Aorta (tissue), 5 donors: ENCODE results near the gene SLC38A8. TPM values are rescaled to one million over a fixed set of nuclear protein-coding genes. Genes with fewer than 3 reads are reported as not detected.

ENCODE experiments used
- ATAC-seq: fragments of 200-7000 bp; cut with Tn5 transposase; one replicate; pipeline ENCODE4 v1.9.1; 2022; ENCODE audit warnings: moderate library complexity; ENCODE audit not compliant: low FRiP score
- DNase-seq, 2 donors: peaks; one replicate each; pipeline ENCODE4 v3.0.0-alpha.2; 2020
- H3K27ac ChIP-seq, 2 donors: one replicate each; pipeline ENCODE4 v1.5.1; 2013; ENCODE audit warnings: low read length in 2 of 2, mild to moderate bottlenecking in 2 of 2, moderate library complexity in 2 of 2, control low read depth in 1 of 2, inconsistent platforms in 1 of 2, low read depth in 1 of 2
- H3K27me3 ChIP-seq, 2 donors: one replicate each; pipeline ENCODE4 v1.6.1; 2013; ENCODE audit warnings: control low read depth in 1 of 2, low read length in 1 of 2, mild to moderate bottlenecking in 1 of 2, moderate library complexity in 1 of 2; ENCODE audit not compliant: insufficient read depth in 2 of 2, control insufficient read depth in 1 of 2
- H3K36me3 ChIP-seq, 2 donors: one replicate each; pipeline ENCODE4 v1.6.1; 2013; ENCODE audit warnings: control low read depth in 1 of 2, low read length in 1 of 2, mild to moderate bottlenecking in 1 of 2; ENCODE audit not compliant: insufficient read depth in 2 of 2, control insufficient read depth in 1 of 2
- H3K4me1 ChIP-seq, 2 donors: one replicate each; pipeline ENCODE4 v1.6.1; 2013; ENCODE audit warnings: low read length in 2 of 2, control low read depth in 1 of 2, mild to moderate bottlenecking in 1 of 2, moderate library complexity in 1 of 2; ENCODE audit not compliant: insufficient read depth in 2 of 2, control insufficient read depth in 1 of 2
- H3K4me3 ChIP-seq, 2 donors: one replicate each; pipeline ENCODE4 v1.5.1; 2013; ENCODE audit warnings: low read length in 2 of 2, control low read depth in 1 of 2, mild to moderate bottlenecking in 1 of 2
- H3K9me3 ChIP-seq: one replicate; pipeline ENCODE4 v1.6.1; 2013; ENCODE audit warnings: mild to moderate bottlenecking, low read length; ENCODE audit not compliant: control insufficient read depth
- WGBS, 2 donors: extraction: QIAGEN DNeasy Blood & Tissue Kit; methylation state at CpG; one replicate each; pipeline ENCODE4 v1.1.7; 2013; 5-methylcytosine and 5-hydroxymethylcytosine counted together
- intact Hi-C, 2 donors: fragments of 100-400 bp; cut with DNase I; formaldehyde crosslinking; loops; one replicate each; pipeline versions ENCODE4 v1.14.2 to v1.15.0; 2022
- polyA plus RNA-seq, 2 donors: library from polyadenylated mRNA; stranded (reverse); fragments of 200-250 nt; gene quantifications; one replicate each; pipeline ENCODE4 v1.2.3, GENCODE V29; 2013
- total RNA-seq, 2 donors: library from RNA; stranded (reverse); fragmentation: NEBNext Ultra II Directional; extraction: Animal tissue kit (Norgen Biotek cat#: 25700); gene quantifications; one replicate each; pipeline ENCODE4 v1.2.1, GENCODE V29; 2021
- donor health status: healthy with polysubstance abuse.
- donor health status: Bipolar disorder and iron deficiency.
- donor health status: DM: no; HTN: no; CAD: no.
- donor health status: DM: no; HTN: no; CAD: no.
- donor health status: DM: yes; HTN: yes; CAD: no.

Gene SLC38A8
- total and polyA plus RNA-seq, 4 donors: not detected

DNA sequence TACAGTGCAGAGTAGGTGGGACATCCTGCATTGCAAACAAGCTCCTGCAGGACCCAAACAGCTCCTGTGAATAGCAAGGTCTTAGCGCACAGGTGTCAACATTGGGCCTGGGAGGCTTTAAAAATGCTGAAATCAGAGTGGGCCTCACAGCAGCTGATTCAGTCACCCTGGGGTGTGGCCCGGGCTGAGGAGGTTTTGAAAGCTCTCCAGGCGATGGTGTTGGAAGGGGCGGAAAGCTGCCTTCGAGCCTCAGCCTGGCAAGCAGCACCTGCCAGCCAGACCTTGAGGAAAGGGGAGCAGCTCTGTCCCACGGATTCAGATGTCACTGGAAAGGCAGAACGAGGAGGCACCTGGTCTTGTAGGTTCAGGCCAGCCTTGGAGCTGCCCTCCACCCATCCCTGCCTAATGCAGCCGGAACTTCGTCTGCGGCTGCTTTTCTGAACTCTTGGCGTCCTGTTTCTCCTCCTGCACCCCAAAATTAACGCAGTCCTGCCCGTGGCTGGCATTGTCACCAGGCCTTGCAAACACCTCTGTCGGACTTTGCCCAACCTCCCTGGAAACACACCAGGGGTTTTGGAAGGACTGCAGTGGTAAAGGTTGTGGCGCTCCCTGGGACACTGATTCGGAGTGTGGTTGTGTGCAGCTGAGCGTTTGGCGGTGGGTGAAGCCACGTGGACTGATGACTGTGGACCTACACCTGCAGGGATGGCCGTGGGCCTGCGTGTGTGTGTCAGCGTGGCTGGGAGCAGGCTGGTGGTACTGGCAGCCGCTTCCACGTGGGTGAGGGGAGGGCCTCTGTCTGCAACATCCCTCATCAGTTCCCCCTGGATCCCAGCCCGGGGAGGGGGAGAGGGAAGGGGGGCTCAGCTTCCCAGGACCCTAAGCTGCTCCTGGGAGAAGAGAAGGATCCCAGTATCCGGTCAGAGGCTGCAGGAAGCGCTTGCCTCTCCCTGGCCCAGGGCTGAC lies 71.1 kb downstream of the SLC38A8 start:
- no peaks in the 10 kb centered on the region for H3K27me3 ChIP-seq
- no peaks in the 10 kb centered on the region for H3K36me3 ChIP-seq
- H3K9me3 ChIP-seq: no peaks in the 10 kb centered on the region
- H3K4me1 ChIP-seq: no peaks in the 10 kb centered on the region
- H3K27ac ChIP-seq: no peak overlapping the region
- ATAC-seq: peak; percentile 2
- DNase-seq: peak; percentile 31 to 70
- intact Hi-C loops: no loop called here
- WGBS, 2 donors: 81 to 82% methylated on average over 27 of the region's 27 CpGs
- H3K4me3 ChIP-seq: no peak overlapping the region

DNA sequence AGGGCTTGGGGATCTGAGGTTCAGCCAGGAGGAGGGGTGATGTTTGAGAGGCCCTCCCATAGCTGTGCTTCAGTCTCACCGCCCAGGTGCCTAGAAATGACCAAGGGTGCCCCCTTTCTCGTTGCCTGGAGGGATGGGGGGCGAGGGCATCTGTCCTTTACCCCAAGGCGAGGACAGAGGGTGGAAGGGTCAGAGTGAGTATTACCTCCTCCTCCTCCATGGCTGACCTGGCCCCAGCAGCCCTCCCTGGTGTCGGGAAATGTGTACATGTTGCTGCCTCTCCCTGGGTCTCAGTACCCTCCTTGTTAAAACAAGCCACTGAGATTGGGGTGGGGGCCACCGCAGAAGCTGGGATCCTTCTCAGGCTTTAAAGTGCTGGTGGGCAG lies 72.2 kb downstream of the SLC38A8 start:
- H3K27me3 ChIP-seq: no peaks in the 10 kb centered on the region
- H3K36me3 ChIP-seq: peaks cover 0 to 2% of the 10 kb centered on the region in 2 donors
- no peak for ATAC-seq
- intact Hi-C loops: no loop called here
- no peaks in the 10 kb centered on the region for H3K4me1 ChIP-seq
- peak; percentile 38 to 66 for DNase-seq
- no peak overlapping the region for H3K27ac ChIP-seq
- 85% methylated on average over 6 of the region's 6 CpGs for WGBS, 2 donors
- H3K9me3 ChIP-seq: no peaks in the 10 kb centered on the region
- no peak overlapping the region for H3K4me3 ChIP-seq

DNA sequence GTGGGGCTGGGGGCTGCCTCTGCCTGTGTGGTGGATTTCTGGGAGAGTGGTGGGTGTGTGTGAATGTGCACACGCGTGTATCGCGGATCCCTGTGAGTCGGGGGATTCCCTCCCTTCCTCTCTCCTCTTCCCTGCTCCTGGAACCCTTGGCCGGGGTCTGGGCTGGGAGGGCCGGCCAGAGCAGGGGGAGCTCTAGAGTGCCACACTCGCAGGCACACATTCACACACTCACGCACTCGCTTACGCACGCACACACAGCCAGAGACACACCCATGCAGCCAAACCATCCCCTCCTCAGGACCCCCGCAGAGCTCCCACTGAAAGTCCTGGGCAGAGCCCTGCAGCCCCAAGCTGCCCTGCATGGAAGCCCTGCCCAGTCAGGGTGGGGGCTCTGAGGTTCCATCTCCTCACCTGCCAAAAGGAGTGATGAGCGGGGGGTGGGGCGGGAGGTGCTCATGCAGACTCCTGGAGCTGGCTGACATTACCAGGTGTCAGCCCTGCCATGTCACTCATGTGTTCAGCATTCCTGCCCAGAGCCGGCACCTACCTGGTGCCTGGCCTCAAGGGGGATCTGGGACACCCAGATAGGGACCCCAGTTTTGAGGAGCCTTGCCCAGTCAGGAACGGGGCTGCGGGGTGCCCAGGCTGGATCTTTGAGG lies 72.7 kb downstream of the SLC38A8 start:
- no peak for ATAC-seq
- no peaks in the 10 kb centered on the region for H3K4me1 ChIP-seq

DNA sequence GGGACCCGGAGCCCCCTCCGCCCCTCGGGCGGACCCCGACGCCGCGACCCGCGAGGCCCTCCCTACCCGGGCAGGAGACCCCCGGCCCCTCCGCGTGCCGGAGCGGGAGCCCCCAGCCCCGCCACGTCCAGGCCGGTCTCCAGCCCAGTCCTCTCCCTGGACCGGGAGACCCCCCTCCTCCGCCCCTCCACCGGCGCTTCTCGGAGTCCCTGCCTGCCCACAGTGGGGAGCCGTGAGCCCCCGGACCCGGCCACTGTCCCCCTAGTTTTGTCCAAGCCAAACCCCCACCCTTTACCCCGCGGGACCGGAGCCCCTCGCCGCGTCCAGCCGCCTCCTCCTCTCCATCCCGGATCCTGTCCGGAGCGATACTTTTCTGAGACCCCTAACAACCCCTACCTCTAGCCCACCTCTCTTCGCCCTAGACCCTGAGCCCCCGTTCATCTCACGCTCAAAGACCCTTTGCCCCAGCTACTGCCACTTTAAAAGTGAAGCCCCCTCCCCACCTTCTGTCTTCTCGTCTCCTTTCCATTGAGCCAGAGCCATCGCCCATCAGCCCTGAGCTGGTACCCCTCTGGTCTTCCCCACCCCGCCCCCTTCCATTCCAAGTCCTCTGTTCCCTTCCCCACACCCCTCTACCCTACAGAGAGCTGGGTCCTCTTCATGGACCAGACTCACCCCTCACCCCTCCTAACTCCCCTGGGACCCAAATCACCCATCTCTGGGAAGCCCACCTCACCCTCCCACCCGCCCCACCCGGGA lies 73.5 kb downstream of the SLC38A8 start:
- Histone ChIP-seq H3K27ac (no peak overlapping the region), H3K4me3 (no peak overlapping the region), H3K4me1 (no peaks in the 10 kb centered on the region), H3K27me3 (no peaks in the 10 kb centered on the region), H3K36me3 (peaks cover 0 to 2% of the 10 kb centered on the region in 2 donors), H3K9me3 (no peaks in the 10 kb centered on the region)
- intact Hi-C loops: loop anchor here (5.0 to 10.0 kb wide), 2 partner anchors 213 to 216 kb away; partner anchors contain the start of gene TAF1C (in 1 of the 2)
- peak in 1 of 2 donors; percentile 45 for DNase-seq
- ATAC-seq: no peak
- WGBS, 2 donors: 4 to 5% methylated on average over 24 to 45 of the region's 45 CpGs

More for the DNA sequence above, 72.7 kb downstream of the SLC38A8 start:
- Histone ChIP-seq H3K27me3 (no peaks in the 10 kb centered on the region), H3K4me3 (no peak overlapping the region), H3K36me3 (peaks cover 0 to 2% of the 10 kb centered on the region in 2 donors), H3K27ac (no peak overlapping the region), H3K9me3 (no peaks in the 10 kb centered on the region)
- intact Hi-C loops: loop anchor here (5.0 to 10.0 kb wide), 2 partner anchors 212 to 215 kb away; partner anchors contain the start of gene TAF1C (in 1 of the 2)
- peak; percentile 38 to 69 for DNase-seq
- 49 to 62% methylated on average over 16 to 18 of the region's 18 CpGs for WGBS, 2 donors

DNA sequence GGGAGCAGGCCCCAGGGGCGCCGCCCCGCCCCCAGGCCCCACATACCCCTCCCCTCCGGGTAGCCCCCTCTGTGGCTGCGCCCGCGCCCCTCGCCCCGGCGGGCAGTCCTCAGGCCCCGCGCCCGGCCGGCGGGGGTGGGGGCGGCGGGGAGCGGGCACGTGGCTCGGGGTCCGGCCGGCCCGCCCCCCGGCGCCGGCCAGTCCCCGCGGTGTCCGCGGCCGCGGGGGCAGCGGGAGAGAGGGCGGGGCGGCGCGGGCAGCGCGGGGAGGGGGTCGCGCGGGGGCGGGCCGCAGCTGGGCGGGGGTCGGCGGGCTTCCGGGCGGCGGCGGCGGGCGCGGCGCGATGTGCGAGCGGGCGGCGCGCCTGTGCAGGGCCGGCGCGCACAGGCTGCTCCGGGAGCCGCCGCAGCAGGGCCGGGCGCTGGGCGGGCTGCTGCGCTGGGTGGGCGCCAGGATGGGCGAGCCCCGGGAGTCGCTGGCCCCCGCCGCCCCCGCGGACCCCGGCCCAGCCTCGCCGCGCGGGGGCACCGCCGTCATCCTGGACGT lies 74.2 kb downstream of the SLC38A8 start:
- peak overlapping the region; percentile 39 to 55 for H3K4me3 ChIP-seq
- no peaks in the 10 kb centered on the region for H3K27me3 ChIP-seq
- WGBS, 2 donors: 0 to 1% methylated on average over 7 to 87 of the region's 87 CpGs
- no peak overlapping the region for H3K27ac ChIP-seq
- no peak for ATAC-seq
- peaks cover 0 to 2% of the 10 kb centered on the region in 2 donors for H3K36me3 ChIP-seq
- H3K4me1 ChIP-seq: no peaks in the 10 kb centered on the region
- no peaks in the 10 kb centered on the region for H3K9me3 ChIP-seq
- no peak for DNase-seq
- intact Hi-C loops: loop anchor here (5.0 to 10.0 kb wide), 2 partner anchors 214 to 216 kb away; partner anchors contain the start of gene TAF1C (in 1 of the 2)

DNA sequence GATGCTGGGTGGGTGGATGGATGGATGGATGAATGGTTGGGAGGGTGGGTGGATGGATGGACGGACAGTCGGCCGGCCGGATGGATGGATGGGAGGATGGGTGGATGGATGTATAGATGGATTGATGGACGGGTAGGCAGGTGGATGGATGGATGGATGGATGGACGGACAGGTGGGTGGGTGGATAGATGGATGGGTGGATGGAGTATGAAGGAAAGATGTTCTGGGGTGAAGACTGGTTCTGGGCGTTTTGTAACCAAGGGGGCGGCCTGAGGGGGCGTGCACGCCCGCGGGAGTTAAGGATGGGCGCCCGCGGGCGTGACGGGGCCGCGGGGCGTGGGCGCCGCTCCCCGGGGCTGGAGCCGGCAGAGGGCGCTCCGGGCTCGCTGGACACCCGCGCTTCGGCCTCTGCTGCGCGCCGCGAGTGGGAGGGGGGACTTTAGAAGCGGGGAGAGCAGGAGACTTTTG lies 74.7 kb downstream of the SLC38A8 start, which contains the start of gene NECAB2:
Gene NECAB2 (plus strand): TSS at position 407 of the 468 bp plus-strand sequence. CDS start 405 bp downstream, outside the sequence.
- intact Hi-C loops: loop anchor here (5.0 to 10.0 kb wide), 2 partner anchors 214 to 217 kb away; partner anchors contain the start of gene TAF1C (in 1 of the 2)
- Histone ChIP-seq H3K27ac (no peak within 1 kb of the TSS), H3K4me1 (no peaks in the 10 kb centered on the region), H3K36me3 (peaks cover 0 to 2% of the 10 kb centered on the region in 2 donors), H3K9me3 (no peaks in the 10 kb centered on the region), H3K4me3 (peak within 1 kb of the TSS; percentile 39 to 55), H3K27me3 (no peaks in the 10 kb centered on the region)
- 11 to 13% methylated on average over 29 to 35 of the region's 35 CpGs for WGBS, 2 donors
- DNase-seq (peak in 1 of 2 donors; percentile 60), ATAC-seq (peak; percentile 36)

DNA sequence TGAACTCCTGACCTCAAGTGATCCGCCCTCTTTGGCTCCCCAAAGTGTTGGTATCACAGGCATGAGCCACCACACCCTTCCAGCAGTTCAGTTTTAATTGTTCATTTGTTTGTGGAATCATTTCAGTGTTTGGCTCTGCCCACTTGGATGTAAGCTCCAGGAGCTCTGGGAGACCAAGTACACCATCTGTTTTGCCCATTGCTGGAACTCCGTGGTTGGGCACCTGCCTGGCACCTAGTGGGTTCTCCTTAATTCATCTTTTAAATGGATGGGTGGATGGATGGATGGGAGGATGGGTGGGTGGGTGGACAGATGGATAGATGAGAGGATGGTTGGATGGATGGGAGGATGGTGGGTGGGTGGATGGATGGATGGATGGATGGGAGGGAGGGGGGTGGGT lies 75.5 kb downstream of the SLC38A8 start:
- DNase-seq (peak in 1 of 2 donors; percentile 8), ATAC-seq (no peak)
- intact Hi-C loops: loop anchor here (5.0 to 10.0 kb wide), 2 partner anchors 215 to 218 kb away; partner anchors contain the start of gene TAF1C (in 1 of the 2)
- Histone ChIP-seq H3K9me3 (no peaks in the 10 kb centered on the region), H3K4me3 (no peak overlapping the region), H3K27me3 (no peaks in the 10 kb centered on the region), H3K27ac (no peak overlapping the region), H3K4me1 (no peaks in the 10 kb centered on the region), H3K36me3 (peaks cover 0 to 2% of the 10 kb centered on the region in 2 donors)
- 79 to 80% methylated on average over 2 of the region's 2 CpGs for WGBS, 2 donors
